ENCODE data around the gene WWP2.

WWP2 gene

GRCh38 chr16:69873783-69874182 lies 111.7 kb downstream of the WWP2 start:
- Histone ChIP-seq H3K27ac (ENCODE audit: low read depth, low read length) (no peak overlapping the region), H3K4me1 (ENCODE audit: control insufficient read depth, insufficient read depth, low read length, unreplicated experiment) (no peaks in the 10 kb centered on the region), H3K4me3 (ENCODE audit: low read depth, low read length) (no peak overlapping the region), H3K36me3 (ENCODE audit: insufficient read depth, low read length) (peaks cover 11% of the 10 kb centered on the region), H3K27me3 (ENCODE audit: insufficient read depth, low read length) (no peaks in the 10 kb centered on the region), H3K79me2 (ENCODE audit: control insufficient read depth, insufficient read depth, low read length, unreplicated experiment) (no peaks in the 10 kb centered on the region), H2AFZ (ENCODE audit: low read length, unreplicated experiment) (no peak overlapping the region)

DNA sequence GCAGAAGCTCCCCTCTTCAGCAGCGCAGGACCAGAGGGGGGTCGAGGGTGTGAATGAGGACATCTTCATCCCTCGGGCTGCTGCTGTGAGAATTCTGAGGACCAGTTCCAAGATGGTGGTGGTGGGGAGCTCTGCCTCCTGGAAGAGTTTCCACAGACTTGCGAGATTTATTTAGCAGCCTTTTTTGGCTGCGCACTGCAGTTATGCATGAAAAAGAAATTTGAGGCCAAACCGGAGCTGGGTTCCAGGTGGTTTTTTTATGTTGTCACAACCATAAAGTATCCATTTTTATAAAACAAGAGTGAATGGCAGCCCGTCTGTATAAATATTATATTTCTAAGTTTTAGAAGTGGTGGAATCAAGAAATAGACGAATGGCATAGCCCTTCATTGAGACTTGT lies 112.1 kb downstream of the WWP2 start:
- Histone ChIP-seq H3K36me3 (ENCODE audit: insufficient read depth, low read length) (peaks cover 11% of the 10 kb centered on the region), H2AFZ (ENCODE audit: low read length, unreplicated experiment) (no peak overlapping the region), H3K27ac (ENCODE audit: low read depth, low read length) (no peak overlapping the region), H3K27me3 (ENCODE audit: insufficient read depth, low read length) (no peaks in the 10 kb centered on the region), H3K4me3 (ENCODE audit: low read depth, low read length) (no peak overlapping the region), H3K4me1 (ENCODE audit: control insufficient read depth, insufficient read depth, low read length, unreplicated experiment) (no peaks in the 10 kb centered on the region), H3K79me2 (ENCODE audit: control insufficient read depth, insufficient read depth, low read length, unreplicated experiment) (no peaks in the 10 kb centered on the region)

DNA sequence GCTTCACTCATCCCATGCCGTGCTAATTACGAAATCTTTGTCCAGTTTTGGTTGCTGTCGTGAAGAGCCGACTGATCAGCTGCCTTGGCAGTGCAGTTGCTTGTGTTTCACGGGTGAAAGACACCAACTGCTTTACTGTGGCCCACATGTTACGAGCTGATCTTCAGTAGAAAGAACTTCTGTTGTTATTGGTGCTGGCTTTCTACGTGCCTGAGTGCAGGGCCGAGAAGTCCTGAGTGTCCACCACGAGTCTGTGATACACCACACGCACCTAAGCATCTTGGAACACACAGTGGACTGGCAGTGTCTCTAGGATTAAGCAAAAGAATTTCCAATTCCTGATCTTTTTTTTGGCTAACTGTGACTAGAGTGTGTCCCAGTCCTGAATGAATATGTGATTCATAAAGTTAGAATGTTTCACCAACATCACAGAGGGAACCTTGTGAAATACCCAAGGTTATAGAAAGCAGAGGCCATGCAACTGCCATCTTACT lies 118.6 kb downstream of the WWP2 start:
- Histone ChIP-seq H3K27me3 (ENCODE audit: insufficient read depth, low read length) (no peaks in the 10 kb centered on the region), H3K4me3 (ENCODE audit: low read depth, low read length) (no peak overlapping the region), H3K27ac (ENCODE audit: low read depth, low read length) (no peak overlapping the region), H2AFZ (ENCODE audit: low read length, unreplicated experiment) (no peak overlapping the region), H3K36me3 (ENCODE audit: insufficient read depth, low read length) (peaks cover 14% of the 10 kb centered on the region), H3K4me1 (ENCODE audit: control insufficient read depth, insufficient read depth, low read length, unreplicated experiment) (peaks cover 9% of the 10 kb centered on the region), H3K79me2 (ENCODE audit: control insufficient read depth, insufficient read depth, low read length, unreplicated experiment) (no peaks in the 10 kb centered on the region)

- no peak overlapping the region for H3K4me3 ChIP-seq (ENCODE audit: low read depth, low read length)
- no peak overlapping the region for H3K27ac ChIP-seq (ENCODE audit: low read depth, low read length)
- no peaks in the 10 kb centered on the region for H3K27me3 ChIP-seq (ENCODE audit: insufficient read depth, low read length)
- H3K36me3 ChIP-seq (ENCODE audit: insufficient read depth, low read length) = peaks cover 14% of the 10 kb centered on the region
- no peak overlapping the region for H2AFZ ChIP-seq (ENCODE audit: low read length, unreplicated experiment)
- H3K4me1 ChIP-seq (ENCODE audit: control insufficient read depth, insufficient read depth, low read length, unreplicated experiment) = peaks cover 9% of the 10 kb centered on the region
- no peaks in the 10 kb centered on the region for H3K79me2 ChIP-seq (ENCODE audit: control insufficient read depth, insufficient read depth, low read length, unreplicated experiment)
These were observed 119.0 kb downstream of the WWP2 start for GRCh38 chr16:69881141-69881540.

- Histone ChIP-seq H3K27ac (ENCODE audit: low read depth, low read length) (no peak overlapping the region), H3K4me3 (ENCODE audit: low read depth, low read length) (no peak overlapping the region), H3K27me3 (ENCODE audit: insufficient read depth, low read length) (no peaks in the 10 kb centered on the region), H3K79me2 (ENCODE audit: control insufficient read depth, insufficient read depth, low read length, unreplicated experiment) (no peaks in the 10 kb centered on the region), H3K4me1 (ENCODE audit: control insufficient read depth, insufficient read depth, low read length, unreplicated experiment) (peaks cover 9% of the 10 kb centered on the region), H2AFZ (ENCODE audit: low read length, unreplicated experiment) (no peak overlapping the region), H3K36me3 (ENCODE audit: insufficient read depth, low read length) (peaks cover 10% of the 10 kb centered on the region)
These were observed 121.6 kb downstream of the WWP2 start for GRCh38 chr16:69883744-69884143.

GRCh38 chr16:69885722-69886121 lies 123.6 kb downstream of the WWP2 start:
- Histone ChIP-seq H3K27ac (ENCODE audit: low read depth, low read length) (no peak overlapping the region), H3K27me3 (ENCODE audit: insufficient read depth, low read length) (no peaks in the 10 kb centered on the region), H3K4me3 (ENCODE audit: low read depth, low read length) (no peak overlapping the region), H3K4me1 (ENCODE audit: control insufficient read depth, insufficient read depth, low read length, unreplicated experiment) (peaks cover 5% of the 10 kb centered on the region), H3K36me3 (ENCODE audit: insufficient read depth, low read length) (peaks cover 10% of the 10 kb centered on the region), H3K79me2 (ENCODE audit: control insufficient read depth, insufficient read depth, low read length, unreplicated experiment) (no peaks in the 10 kb centered on the region), H2AFZ (ENCODE audit: low read length, unreplicated experiment) (no peak overlapping the region)

- Histone ChIP-seq H3K27me3 (ENCODE audit: insufficient read depth, low read length) (no peaks in the 10 kb centered on the region), H3K79me2 (ENCODE audit: control insufficient read depth, insufficient read depth, low read length, unreplicated experiment) (no peaks in the 10 kb centered on the region), H3K27ac (ENCODE audit: low read depth, low read length) (no peak overlapping the region), H3K4me1 (ENCODE audit: control insufficient read depth, insufficient read depth, low read length, unreplicated experiment) (no peaks in the 10 kb centered on the region), H3K4me3 (ENCODE audit: low read depth, low read length) (no peak overlapping the region), H3K36me3 (ENCODE audit: insufficient read depth, low read length) (peaks cover 10% of the 10 kb centered on the region), H2AFZ (ENCODE audit: low read length, unreplicated experiment) (no peak overlapping the region)
These were observed 124.6 kb downstream of the WWP2 start for GRCh38 chr16:69886726-69887125.

DNA sequence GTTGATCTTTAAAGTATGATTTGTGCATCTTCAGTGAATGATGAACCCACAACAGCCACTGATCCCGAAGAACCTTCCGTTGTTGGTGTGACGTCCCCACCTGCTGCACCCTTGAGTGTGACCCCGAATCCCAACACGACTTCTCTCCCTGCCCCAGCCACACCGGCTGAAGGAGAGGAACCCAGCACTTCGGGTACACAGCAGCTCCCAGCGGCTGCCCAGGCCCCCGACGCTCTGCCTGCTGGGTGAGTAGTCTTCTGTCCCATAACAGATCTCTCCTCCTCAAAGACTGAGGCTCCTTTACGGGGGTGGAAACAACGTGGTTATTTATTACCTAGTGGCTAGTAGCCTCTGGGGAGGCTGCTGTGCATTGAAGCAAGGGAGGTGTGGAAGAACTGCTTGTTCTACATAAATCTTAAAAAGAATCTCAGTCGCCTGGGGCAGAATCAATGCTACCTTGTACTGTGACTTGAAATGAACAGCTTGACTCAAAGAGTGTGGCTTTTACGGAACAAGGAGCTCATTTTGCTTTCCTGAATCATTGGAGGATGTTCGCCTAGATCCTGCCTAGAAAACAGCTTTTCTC lies 126.0 kb downstream of the WWP2 start:
- no peaks in the 10 kb centered on the region for H3K4me1 ChIP-seq (ENCODE audit: control insufficient read depth, insufficient read depth, low read length, unreplicated experiment)
- H3K27me3 ChIP-seq (ENCODE audit: insufficient read depth, low read length) = no peaks in the 10 kb centered on the region
- H2AFZ ChIP-seq (ENCODE audit: low read length, unreplicated experiment) = no peak overlapping the region
- H3K79me2 ChIP-seq (ENCODE audit: control insufficient read depth, insufficient read depth, low read length, unreplicated experiment) = no peaks in the 10 kb centered on the region
- peaks cover 10% of the 10 kb centered on the region for H3K36me3 ChIP-seq (ENCODE audit: insufficient read depth, low read length)
- H3K4me3 ChIP-seq (ENCODE audit: low read depth, low read length) = no peak overlapping the region
- no peak overlapping the region for H3K27ac ChIP-seq (ENCODE audit: low read depth, low read length)

DNA sequence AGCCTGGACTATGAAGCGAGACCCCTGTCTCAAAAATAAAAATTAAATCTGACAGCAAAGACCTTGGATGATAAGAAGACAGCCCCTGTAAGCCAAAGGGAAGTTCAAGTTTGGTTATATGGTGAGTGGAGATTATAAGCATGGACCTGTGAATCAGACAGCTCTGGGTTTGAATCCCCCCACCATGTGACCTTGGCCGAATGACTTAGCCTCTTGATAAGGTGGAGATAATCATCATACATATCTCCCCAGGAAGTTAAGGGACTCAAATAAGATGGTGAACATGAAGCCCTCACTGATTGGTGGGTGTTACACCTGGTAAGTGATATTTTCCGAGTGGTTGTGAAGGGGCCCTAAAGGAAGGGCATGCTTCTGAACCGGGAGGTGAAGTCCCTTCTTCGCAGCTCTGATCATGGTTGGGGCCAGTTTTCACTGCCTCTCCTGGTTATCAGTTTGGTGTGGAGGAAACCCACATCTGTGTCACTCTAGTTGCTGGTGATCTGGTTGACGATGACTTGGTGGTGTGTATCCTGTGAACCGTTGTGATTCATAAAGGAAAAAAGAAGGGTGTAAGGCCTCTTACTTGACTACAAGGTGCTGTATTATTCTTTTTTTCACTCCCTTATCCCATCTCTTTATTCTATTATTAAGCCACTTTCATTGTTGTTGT lies 127.3 kb downstream of the WWP2 start:
- Histone ChIP-seq H3K79me2 (ENCODE audit: control insufficient read depth, insufficient read depth, low read length, unreplicated experiment) (no peaks in the 10 kb centered on the region), H3K4me3 (ENCODE audit: low read depth, low read length) (no peak overlapping the region), H2AFZ (ENCODE audit: low read length, unreplicated experiment) (no peak overlapping the region), H3K27me3 (ENCODE audit: insufficient read depth, low read length) (no peaks in the 10 kb centered on the region), H3K36me3 (ENCODE audit: insufficient read depth, low read length) (peaks cover 10% of the 10 kb centered on the region), H3K4me1 (ENCODE audit: control insufficient read depth, insufficient read depth, low read length, unreplicated experiment) (no peaks in the 10 kb centered on the region), H3K27ac (ENCODE audit: low read depth, low read length) (no peak overlapping the region)

DNA sequence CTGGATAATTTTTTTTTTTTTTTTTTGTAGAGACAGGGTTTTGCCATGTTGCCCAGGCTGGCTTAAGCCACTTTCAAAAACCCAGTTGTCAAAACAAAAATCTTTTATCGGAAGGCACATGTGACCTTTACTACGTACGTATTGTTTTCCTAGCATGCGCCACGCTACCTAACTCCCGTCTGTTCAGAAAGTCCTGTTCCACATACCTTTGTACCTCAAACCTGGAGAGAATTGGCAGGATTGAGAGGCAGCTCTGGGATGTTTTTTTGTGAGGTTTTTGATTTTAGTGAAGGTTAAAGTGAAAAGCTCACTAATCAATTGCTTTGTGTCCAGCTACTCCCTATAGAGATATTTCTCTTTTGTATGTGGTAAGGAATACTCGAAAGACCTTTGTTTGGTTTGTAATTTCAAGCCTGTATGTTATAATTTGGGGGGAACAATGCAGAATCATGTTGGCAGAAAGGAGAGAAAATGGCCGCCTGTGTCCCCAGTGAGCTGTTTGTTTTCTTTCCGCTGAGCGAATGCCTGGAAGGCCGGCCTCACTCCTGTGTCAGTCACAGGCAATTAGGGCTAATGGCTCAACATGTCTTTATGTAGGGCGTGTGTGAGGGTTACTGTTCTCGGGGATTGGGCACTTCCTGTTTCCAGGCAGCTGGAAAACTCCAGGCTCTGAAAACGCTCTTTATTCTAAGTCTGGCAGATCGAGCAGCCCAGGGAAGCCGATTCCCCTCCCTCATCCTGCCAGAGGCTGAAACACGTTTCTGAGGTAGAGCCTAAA lies 128.2 kb downstream of the WWP2 start:
- Histone ChIP-seq H3K36me3 (ENCODE audit: insufficient read depth, low read length) (peaks cover 8% of the 10 kb centered on the region; the same call in 1 of the 2 replicates), H3K4me1 (ENCODE audit: control insufficient read depth, insufficient read depth, low read length, unreplicated experiment) (no peaks in the 10 kb centered on the region), H3K27me3 (ENCODE audit: insufficient read depth, low read length) (no peaks in the 10 kb centered on the region), H3K27ac (ENCODE audit: low read depth, low read length) (no peak overlapping the region), H2AFZ (ENCODE audit: low read length, unreplicated experiment) (no peak overlapping the region), H3K79me2 (ENCODE audit: control insufficient read depth, insufficient read depth, low read length, unreplicated experiment) (no peaks in the 10 kb centered on the region), H3K4me3 (ENCODE audit: low read depth, low read length) (no peak overlapping the region)
